ENCODE results near the gene LMO2. TPM values are rescaled to one million over a fixed set of nuclear protein-coding genes. Genes with fewer than 3 reads are reported as not detected.

Gene LMO2
- total and polyA plus RNA-seq, 2 donors (not counting 3 experiments of a cell fraction or from before 2014, with no cell fraction given), result 60.4 to 66.8 TPM

DNA sequence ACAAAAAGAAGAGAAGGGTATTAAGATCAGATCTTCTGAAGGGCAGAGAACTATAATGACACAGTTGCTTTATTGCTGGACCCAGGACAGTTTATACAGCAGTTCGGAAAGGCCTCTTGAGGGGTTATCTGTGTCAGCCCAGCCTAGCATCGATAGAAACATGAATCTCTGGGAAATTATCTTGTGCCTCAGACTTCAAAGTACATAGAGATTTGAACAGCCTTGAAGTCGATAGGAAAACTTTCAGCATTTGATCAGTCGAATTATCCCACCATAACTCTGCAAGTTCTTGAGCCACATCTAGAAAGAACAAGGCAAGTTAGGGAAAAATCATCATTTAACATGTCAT lies 2.5 kb upstream of the LMO2 start:
- Histone ChIP-seq H3K4me2 (ENCODE audit: insufficient read depth, low read length) (no peak overlapping the region), H3K4me1 (ENCODE audit: control insufficient read depth, extremely low read depth, insufficient read depth, low read length) (peaks cover 9% of the 10 kb centered on the region), H3K36me3 (ENCODE audit: control insufficient read depth in 2 of 2, extremely low read depth in 1 of 2, insufficient read depth in 2 of 2, low read length in 2 of 2) (no peaks in the 10 kb centered on the region), H3K9ac (replicated peaks; ENCODE audit: extremely low read depth, insufficient read depth, low read length) (no peak overlapping the region), H3K27me3 (ENCODE audit: control insufficient read depth in 2 of 2, insufficient read depth in 2 of 2, low read length in 2 of 2) (peaks cover 0 to under 1% of the 10 kb centered on the region in 2 experiments), H2AFZ (ENCODE audit: low read depth, low read length) (no peak overlapping the region), H3K4me3 (replicated peaks in 1 of 3; ENCODE audit: insufficient read depth in 1 of 3, low read depth in 1 of 3, low read length in 3 of 3) (no peak overlapping the region), H3K27ac (ENCODE audit: insufficient read depth, low read depth, low read length) (no peak overlapping the region), H3K9me1 (replicated peaks; ENCODE audit: control insufficient read depth, extremely low read depth, insufficient read depth, low read length) (no peaks in the 10 kb centered on the region), H4K20me1 (replicated peaks; ENCODE audit: control insufficient read depth, extremely low read depth, insufficient read depth, low read length) (no peaks in the 10 kb centered on the region), H3K9me3 (replicated peaks; ENCODE audit: control insufficient read depth, insufficient read depth, low read length) (no peaks in the 10 kb centered on the region), H3K79me2 (ENCODE audit: control insufficient read depth, insufficient read depth, low read length) (no peaks in the 10 kb centered on the region)
- FAIRE-seq, result no peak
- ChIA-PET POLR2A (no interaction called here), CTCF (interaction anchor here (0.9 kb wide), 1 partner anchor 12 kb away, joined by 4 read pairs; no protein-coding TSS in a partner anchor)
- intact Hi-C loops (cut with micrococcal nuclease) (no loop called here), dilution Hi-C loops (cut with MboI; ENCODE audit: extremely low pct_ligation_motif_present, low sequenced_read_pairs) (no loop called here)
- BruUV-seq (replicated peaks), result no TSS peak
- DNase-seq (ENCODE audit: low read depth, low spot score), result no peak
- no peak for TF ChIP-seq POLR2AphosphoS5 (IDR thresholded peaks at IDR 0.05; ENCODE audit: insufficient read depth, low read depth, low read length)
- TF ChIP-seq, protein P1, sequence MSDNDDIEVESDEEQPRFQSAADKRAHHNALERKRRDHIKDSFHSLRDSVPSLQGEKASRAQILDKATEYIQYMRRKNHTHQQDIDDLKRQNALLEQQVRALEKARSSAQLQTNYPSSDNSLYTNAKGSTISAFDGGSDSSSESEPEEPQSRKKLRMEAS (IDR thresholded peaks at IDR 0.05; ENCODE audit: insufficient read depth, insufficient read length), result no peak
- TF ChIP-seq EZH2 (IDR thresholded peaks at IDR 0.05; ENCODE audit: borderline replicate concordance, low read depth, low read length, severe bottlenecking), result no peak
- no peak for TF ChIP-seq JUN (IDR thresholded peaks at IDR 0.05; ENCODE audit: borderline replicate concordance, insufficient read depth, insufficient read length, low read depth)
- no peak for TF ChIP-seq GATA2 (IDR thresholded peaks at IDR 0.05; ENCODE audit: insufficient read depth, insufficient read length, low read depth, low read length)
- no peak for TF ChIP-seq MYC (IDR thresholded peaks at IDR 0.05; ENCODE audit: low read depth, low read length)
- TF ChIP-seq FOS (IDR thresholded peaks at IDR 0.05; ENCODE audit: borderline replicate concordance, insufficient read depth, low read length), result no peak
- TF ChIP-seq, protein P2, sequence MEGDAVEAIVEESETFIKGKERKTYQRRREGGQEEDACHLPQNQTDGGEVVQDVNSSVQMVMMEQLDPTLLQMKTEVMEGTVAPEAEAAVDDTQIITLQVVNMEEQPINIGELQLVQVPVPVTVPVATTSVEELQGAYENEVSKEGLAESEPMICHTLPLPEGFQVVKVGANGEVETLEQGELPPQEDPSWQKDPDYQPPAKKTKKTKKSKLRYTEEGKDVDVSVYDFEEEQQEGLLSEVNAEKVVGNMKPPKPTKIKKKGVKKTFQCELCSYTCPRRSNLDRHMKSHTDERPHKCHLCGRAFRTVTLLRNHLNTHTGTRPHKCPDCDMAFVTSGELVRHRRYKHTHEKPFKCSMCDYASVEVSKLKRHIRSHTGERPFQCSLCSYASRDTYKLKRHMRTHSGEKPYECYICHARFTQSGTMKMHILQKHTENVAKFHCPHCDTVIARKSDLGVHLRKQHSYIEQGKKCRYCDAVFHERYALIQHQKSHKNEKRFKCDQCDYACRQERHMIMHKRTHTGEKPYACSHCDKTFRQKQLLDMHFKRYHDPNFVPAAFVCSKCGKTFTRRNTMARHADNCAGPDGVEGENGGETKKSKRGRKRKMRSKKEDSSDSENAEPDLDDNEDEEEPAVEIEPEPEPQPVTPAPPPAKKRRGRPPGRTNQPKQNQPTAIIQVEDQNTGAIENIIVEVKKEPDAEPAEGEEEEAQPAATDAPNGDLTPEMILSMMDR (IDR thresholded peaks at IDR 0.05; ENCODE audit: extremely low read depth in 1 of 2, insufficient read depth in 1 of 2, low read depth in 1 of 2, low read length in 2 of 2), result no peak
- no peak for TF ChIP-seq POLR2A (IDR thresholded peaks at IDR 0.05; ENCODE audit: low read depth, low read length)

All from endothelial cell of umbilical vein (primary cell).